SH-SY5Y (cell line): ENCODE data around the gene SLC12A7.

Experiments used
- GATA2 ChIP-seq: IDR thresholded peaks from 2 replicates; pipeline ENCODE4 v1.6.1; 2011; ENCODE audit warnings: mild to moderate bottlenecking, low read depth, low read length
- GATA3 ChIP-seq: IDR thresholded peaks from 2 replicates; pipeline ENCODE4 v1.6.1; 2011; ENCODE audit warnings: low read depth, mild to moderate bottlenecking, low read length, moderate library complexity

DNA sequence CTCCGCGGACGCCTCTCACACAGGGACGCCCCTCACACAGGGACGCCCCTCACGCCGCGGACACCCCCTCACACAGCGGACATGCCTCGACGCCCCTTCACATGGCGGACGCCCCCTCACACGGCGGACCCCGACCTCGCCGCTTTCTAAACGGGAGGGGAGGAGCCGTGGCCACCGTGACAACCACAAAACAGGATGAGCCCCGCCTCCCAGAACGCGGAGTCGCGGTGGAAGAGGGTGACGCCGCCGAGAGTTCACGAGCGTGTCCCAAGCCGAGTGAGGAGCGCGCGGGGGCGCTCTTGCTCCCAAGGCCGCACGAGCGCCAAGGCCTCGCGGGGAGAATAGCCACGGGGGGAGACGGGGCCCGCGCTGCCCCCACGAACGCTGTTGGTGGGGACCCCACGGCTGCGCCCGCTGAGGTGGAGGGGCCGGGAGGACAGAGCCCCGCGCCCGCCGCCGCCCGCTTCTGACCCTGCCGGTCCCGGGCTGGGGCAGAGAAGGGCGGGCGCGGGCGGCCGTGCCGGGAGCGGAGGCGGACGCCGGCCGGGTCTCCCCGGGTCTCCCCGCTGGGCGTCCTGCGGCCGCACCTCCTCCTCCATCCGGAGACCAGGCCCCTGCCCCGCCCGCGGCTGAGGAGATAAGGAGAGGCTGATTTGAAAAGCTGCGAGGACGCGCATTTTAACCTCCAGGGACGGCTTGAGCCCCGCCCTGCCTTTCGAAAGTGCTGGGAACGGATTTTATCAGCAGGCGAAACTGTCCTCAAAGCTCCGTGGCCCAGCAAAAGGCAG lies 107.2 kb downstream of the SLC12A7 start:
- no peak for TF ChIP-seq GATA2
- no peak for TF ChIP-seq GATA3
